Kasumi-1 (cell line): ENCODE results near the gene KRTAP2-3.
"Not testable (repeated sequence)": the region's sequence is repeated elsewhere in the genome, so short reads cannot be mapped to it uniquely, and the experiment has no call there.

Experiments used
- DNase-seq, 2 experiments: peaks; one replicate each; lab custom pipeline; 2025; lab: John Stamatoyannopoulos, UW

The KRTAP2-3 gene

GRCh38 chr17:41067281-41067680 lies 7.4 kb upstream of the KRTAP2-3 start:
- DNase-seq = no peak

GRCh38 chr17:41065829-41066624 lies 6.1 kb upstream of the KRTAP2-3 start, which contains the start of gene KRTAP2-4:
TSS of gene KRTAP2-4 (minus strand) at chr17:41065879. CDS start at chr17:41065845, 34 bp downstream.
- no peak for DNase-seq

GRCh38 chr17:41065016-41065689 lies 5.2 kb upstream of the KRTAP2-3 start:
- not testable (repeated sequence) for DNase-seq

- no peak for DNase-seq
Observed at GRCh38 chr17:41064301-41064700, 4.4 kb upstream of the KRTAP2-3 start.

GRCh38 chr17:41063449-41063848 lies 3.5 kb upstream of the KRTAP2-3 start:
- no peak for DNase-seq

- no peak for DNase-seq
Observed at GRCh38 chr17:41061964-41062363, 2.0 kb upstream of the KRTAP2-3 start.

GRCh38 chr17:41059276-41060051 lies 450 bp downstream of the KRTAP2-3 start:
- DNase-seq = not testable (repeated sequence)

GRCh38 chr17:41058741-41059140 lies 1.2 kb downstream of the KRTAP2-3 start:
- DNase-seq = no peak

- no peak for DNase-seq
Observed at GRCh38 chr17:41057547-41057946, 2.4 kb downstream of the KRTAP2-3 start.

- not testable (repeated sequence) for DNase-seq
Observed at GRCh38 chr17:41055130-41055529, 4.8 kb downstream of the KRTAP2-3 start, which contains the start of gene KRTAP2-2. TSS of gene KRTAP2-2 (minus strand) at chr17:41055230. CDS start at chr17:41055211, 19 bp downstream.

- not testable (repeated sequence) for DNase-seq
Observed at GRCh38 chr17:41054556-41054955, 5.4 kb downstream of the KRTAP2-3 start.

GRCh38 chr17:41054025-41054424 lies 5.9 kb downstream of the KRTAP2-3 start:
- no peak for DNase-seq

- no peak for DNase-seq
Observed at GRCh38 chr17:41052566-41052965, 7.3 kb downstream of the KRTAP2-3 start.

GRCh38 chr17:41049110-41049509 lies 10.8 kb downstream of the KRTAP2-3 start:
- DNase-seq = no peak

- no peak for DNase-seq
Observed at GRCh38 chr17:41048441-41048840, 11.5 kb downstream of the KRTAP2-3 start.

GRCh38 chr17:41046735-41047465 lies 13.0 kb downstream of the KRTAP2-3 start, which contains the start of gene KRTAP2-1:
TSS of gene KRTAP2-1 (minus strand) at chr17:41047316. CDS start at chr17:41047267, 49 bp downstream.
- not testable (repeated sequence) for DNase-seq

GRCh38 chr17:41042953-41043352 lies 17.0 kb downstream of the KRTAP2-3 start:
- no peak for DNase-seq

GRCh38 chr17:41040783-41041571 lies 18.9 kb downstream of the KRTAP2-3 start, which contains the start of gene KRTAP1-1:
TSS of gene KRTAP1-1 (minus strand) at chr17:41041450. CDS start at chr17:41041397, 53 bp downstream.
- not testable (repeated sequence) for DNase-seq

- DNase-seq = no peak
Observed at GRCh38 chr17:41037853-41038350, 22.0 kb downstream of the KRTAP2-3 start.

GRCh38 chr17:41034346-41034935 lies 25.5 kb downstream of the KRTAP2-3 start, which contains the start of gene KRTAP1-3:
TSS of gene KRTAP1-3 (minus strand) at chr17:41034874. CDS start at chr17:41034821, 53 bp downstream.
- not testable (repeated sequence) for DNase-seq
